Choroid plexus epithelial cell (primary cell): ENCODE measurements around the gene HIBADH.
"Not testable (repeated sequence)": the region's sequence is repeated elsewhere in the genome, so short reads cannot be mapped to it uniquely, and the experiment has no call there.

Experiments
- DNase-seq: peaks from one replicate; pipeline ENCODE4 v3.0.0-alpha.2; 2010; ENCODE audit warnings: low read depth
- H3K4me3 ChIP-seq: 2 replicates; pipeline ENCODE4 v1.5.1; 2011; ENCODE audit warnings: low read depth, mild to moderate bottlenecking, control low read depth, low read length, moderate library complexity
- CTCF ChIP-seq: conservative IDR thresholded peaks from 2 replicates; pipeline ENCODE4 v1.5.1; 2011; ENCODE audit warnings: low read depth, mild to moderate bottlenecking, control low read depth, inconsistent platforms, low read length, moderate library complexity

HIBADH gene

GRCh38 chr7:27684491-27684890, 21.8 kb upstream of the HIBADH start:
- DNase-seq = no peak
- TF ChIP-seq CTCF = no peak
- H3K4me3 ChIP-seq = no peak overlapping the region

GRCh38 chr7:27680610-27681009, 17.9 kb upstream of the HIBADH start:
- no peak for TF ChIP-seq CTCF
- H3K4me3 ChIP-seq = no peak overlapping the region
- no peak for DNase-seq

DNA sequence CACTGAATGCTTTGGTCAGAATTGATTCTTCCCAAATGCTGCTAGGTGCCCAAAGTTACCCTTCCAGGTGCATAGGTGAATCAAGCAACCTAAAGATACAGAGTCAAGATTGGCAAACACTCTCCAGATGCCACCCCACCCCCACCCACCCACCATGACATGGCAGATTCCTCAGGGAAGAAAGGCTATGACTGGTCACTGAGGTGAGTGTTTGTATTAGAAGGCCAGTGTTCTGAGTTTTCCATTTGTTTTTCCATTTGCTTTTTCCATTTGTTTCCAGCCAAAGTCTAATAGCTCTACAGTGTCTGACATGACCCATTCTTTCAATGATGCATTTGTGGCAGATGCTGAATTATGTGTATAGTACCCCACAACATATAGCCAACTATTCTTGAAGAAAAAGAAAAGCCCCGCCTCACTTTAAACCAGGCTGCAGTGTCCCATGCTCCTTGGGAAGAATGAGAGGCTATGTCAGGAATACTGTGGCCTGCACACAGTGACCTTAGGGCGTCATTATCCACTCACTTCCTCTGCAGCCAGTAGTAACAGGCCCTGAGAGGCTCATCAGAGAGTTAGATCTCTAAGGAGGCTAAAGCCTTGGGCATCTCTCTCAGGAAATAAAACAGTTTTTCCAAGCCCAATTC, 16.1 kb upstream of the HIBADH start:
- H3K4me3 ChIP-seq = no peak overlapping the region
- TF ChIP-seq CTCF = no peak
- DNase-seq = no peak

GRCh38 chr7:27677912-27678612, 15.4 kb upstream of the HIBADH start:
- TF ChIP-seq CTCF = no peak
- peak; percentile 94 for DNase-seq
- H3K4me3 ChIP-seq = no peak overlapping the region

DNA sequence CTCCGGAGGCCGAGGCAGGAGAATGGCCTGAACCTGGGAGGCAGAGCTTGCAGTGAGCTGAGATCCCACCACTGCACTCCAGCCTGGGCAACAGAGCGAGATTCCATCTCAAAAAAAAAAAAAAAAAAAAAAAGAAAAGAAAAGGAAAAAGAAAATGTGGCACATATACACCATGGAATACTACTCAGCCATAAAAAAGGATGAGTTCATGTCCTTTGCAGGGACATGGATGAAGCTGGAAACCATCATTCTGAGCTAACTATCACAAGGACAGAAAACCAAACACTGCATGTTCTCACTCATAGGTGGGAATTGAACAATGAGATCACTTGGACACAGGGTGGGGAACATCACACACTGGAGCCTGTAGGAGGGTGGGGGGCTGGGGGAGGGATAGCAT, 11.4 kb upstream of the HIBADH start:
- H3K4me3 ChIP-seq, DNase-seq: not testable (repeated sequence)

- no peak overlapping the region for H3K4me3 ChIP-seq
- TF ChIP-seq CTCF = no peak
- no peak for DNase-seq
These were observed 9.0 kb upstream of the HIBADH start for GRCh38 chr7:27671675-27672074.

DNA sequence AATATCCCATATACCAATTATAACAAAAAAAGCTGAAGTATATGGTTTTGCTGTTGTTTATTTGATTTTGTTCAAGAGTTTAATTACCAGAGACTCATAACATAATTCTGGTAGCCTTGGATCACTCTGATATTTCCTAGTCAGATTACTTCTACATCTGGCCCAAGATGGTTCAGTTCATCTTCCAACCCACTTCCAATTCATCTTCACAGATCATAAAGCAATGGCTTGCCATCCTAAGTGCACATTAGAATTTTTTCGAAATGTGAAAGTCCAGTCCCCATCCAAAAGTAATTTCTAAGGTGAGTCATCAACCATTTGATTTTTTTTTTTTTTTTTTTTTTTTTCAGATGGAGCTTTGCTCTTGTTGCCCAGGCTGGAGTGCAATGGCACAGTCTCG, 8.0 kb upstream of the HIBADH start:
- DNase-seq = no peak
- no peak overlapping the region for H3K4me3 ChIP-seq
- no peak for TF ChIP-seq CTCF
